ENCODE results near the gene SDK2. TPM values are rescaled to one million over a fixed set of nuclear protein-coding genes. Genes with fewer than 3 reads are reported as not detected.
"Not testable (repeated sequence)": the region's sequence is repeated elsewhere in the genome, so short reads cannot be mapped to it uniquely, and the experiment has no call there.

SDK2 gene
- total RNA-seq, 4 donors from 2014 or later = 1.5 to 7.0 (median 3.7) TPM

DNA sequence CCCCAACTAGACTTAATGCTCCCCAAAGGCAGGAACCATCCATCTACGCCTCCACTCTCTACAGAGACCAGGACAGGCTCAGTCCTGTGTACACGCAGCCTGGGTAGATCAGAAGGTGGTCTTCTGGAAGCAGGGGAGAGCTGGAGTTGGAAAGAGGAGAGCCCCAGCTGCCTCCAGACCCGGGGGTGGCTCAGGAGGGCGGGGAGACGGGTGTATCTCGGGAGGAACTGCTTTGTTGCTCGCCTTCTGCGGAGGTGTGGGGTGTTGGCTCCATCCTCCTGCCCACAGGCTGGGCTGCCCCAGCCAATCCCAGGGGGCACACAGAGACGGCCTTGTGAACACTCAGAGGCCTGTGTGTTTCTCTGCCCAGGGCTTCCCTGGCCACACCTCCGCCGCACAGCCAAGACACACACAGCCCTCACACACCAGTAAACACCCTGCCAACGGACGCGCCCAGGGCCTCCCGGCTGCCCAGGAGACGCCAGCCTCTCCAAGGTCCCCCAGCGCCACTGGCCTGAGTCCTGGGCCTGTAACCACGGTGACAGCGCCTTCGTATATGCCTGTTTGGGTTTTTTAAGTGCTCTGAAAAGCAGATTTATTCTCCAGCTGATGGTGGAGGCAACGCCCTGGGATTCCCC, 189.1 kb downstream of the SDK2 start:
- WGBS, 2 donors = 49 to 57% methylated on average over 11 to 17 of the region's 21 CpGs
- no peak overlapping the region for H3K4me3 ChIP-seq (replicated peaks in 1 of 3)
- H3K27ac ChIP-seq = no peak overlapping the region
- no peaks in the 10 kb centered on the region for H3K4me1 ChIP-seq
- TF ChIP-seq, protein P1, sequence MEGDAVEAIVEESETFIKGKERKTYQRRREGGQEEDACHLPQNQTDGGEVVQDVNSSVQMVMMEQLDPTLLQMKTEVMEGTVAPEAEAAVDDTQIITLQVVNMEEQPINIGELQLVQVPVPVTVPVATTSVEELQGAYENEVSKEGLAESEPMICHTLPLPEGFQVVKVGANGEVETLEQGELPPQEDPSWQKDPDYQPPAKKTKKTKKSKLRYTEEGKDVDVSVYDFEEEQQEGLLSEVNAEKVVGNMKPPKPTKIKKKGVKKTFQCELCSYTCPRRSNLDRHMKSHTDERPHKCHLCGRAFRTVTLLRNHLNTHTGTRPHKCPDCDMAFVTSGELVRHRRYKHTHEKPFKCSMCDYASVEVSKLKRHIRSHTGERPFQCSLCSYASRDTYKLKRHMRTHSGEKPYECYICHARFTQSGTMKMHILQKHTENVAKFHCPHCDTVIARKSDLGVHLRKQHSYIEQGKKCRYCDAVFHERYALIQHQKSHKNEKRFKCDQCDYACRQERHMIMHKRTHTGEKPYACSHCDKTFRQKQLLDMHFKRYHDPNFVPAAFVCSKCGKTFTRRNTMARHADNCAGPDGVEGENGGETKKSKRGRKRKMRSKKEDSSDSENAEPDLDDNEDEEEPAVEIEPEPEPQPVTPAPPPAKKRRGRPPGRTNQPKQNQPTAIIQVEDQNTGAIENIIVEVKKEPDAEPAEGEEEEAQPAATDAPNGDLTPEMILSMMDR (IDR thresholded peaks at IDR 0.05) = no peak
- TF ChIP-seq POLR2A (IDR thresholded peaks at IDR 0.05) = no peak
- intact Hi-C loops (cut with DNase I) = no loop called here
- no peaks in the 10 kb centered on the region for H3K9me3 ChIP-seq
- H3K36me3 ChIP-seq = no peaks in the 10 kb centered on the region
- peak; percentile 32 to 57 for DNase-seq
- H3K27me3 ChIP-seq = no peaks in the 10 kb centered on the region

DNA sequence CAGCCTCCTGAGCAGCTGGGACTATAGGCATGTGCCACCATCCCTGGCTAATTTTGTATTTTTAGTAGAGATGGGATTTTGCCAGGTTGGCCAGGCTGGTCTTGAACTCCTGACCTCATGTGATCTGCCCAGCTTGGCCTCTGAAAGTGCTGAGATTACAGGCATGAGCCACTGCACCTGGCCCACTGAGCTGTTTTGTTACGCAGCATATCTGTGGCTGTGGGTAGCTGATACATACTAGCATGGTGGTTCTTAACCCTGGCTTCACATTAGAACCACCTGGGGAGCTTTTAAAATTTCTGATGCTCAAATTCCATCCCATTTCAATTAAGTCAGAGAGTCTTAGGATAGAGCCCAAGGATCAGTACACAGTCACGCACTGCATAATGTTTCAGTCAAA, 190.8 kb downstream of the SDK2 start:
- H3K27me3 ChIP-seq; DNase-seq; H3K27ac ChIP-seq; H3K4me1 ChIP-seq; intact Hi-C loops (cut with DNase I); H3K9me3 ChIP-seq; H3K4me3 ChIP-seq (replicated peaks in 1 of 3); H3K36me3 ChIP-seq: not testable (repeated sequence)
- WGBS, 2 donors = 95 to 99% methylated on average over 2 of the region's 2 CpGs

DNA sequence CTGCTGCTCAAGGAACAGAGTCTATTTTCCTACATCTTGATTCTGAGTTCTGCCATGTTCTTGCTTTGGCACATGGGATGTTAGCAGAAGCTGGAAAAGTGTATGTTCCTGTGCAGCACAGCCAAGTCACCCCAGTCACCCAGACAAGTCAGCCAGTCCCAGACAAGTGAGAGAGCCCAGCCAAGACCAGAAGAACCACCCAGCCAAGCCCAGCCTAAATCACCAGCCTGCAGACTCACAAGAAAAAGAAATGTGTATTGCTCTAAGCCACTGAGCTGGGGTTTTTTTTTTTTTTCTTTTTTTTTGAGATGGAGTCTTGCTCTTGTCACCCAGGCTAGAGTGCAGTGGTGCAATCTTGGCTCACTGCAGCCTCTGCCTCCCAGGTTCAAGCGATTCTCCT, 191.2 kb downstream of the SDK2 start:
- DNase-seq = no peak
- Histone ChIP-seq H3K36me3 (no peaks in the 10 kb centered on the region), H3K27me3 (no peaks in the 10 kb centered on the region), H3K4me3 (replicated peaks in 1 of 3) (no peak overlapping the region), H3K9me3 (no peaks in the 10 kb centered on the region), H3K27ac (no peak overlapping the region), H3K4me1 (no peaks in the 10 kb centered on the region)
- WGBS, 2 donors = 95 to 100% methylated on average over 1 of the region's 1 CpG
- intact Hi-C loops (cut with DNase I) = no loop called here
- TF ChIP-seq POLR2A (IDR thresholded peaks at IDR 0.05) = no peak
- TF ChIP-seq, protein P1 (IDR thresholded peaks at IDR 0.05) = no peak

DNA sequence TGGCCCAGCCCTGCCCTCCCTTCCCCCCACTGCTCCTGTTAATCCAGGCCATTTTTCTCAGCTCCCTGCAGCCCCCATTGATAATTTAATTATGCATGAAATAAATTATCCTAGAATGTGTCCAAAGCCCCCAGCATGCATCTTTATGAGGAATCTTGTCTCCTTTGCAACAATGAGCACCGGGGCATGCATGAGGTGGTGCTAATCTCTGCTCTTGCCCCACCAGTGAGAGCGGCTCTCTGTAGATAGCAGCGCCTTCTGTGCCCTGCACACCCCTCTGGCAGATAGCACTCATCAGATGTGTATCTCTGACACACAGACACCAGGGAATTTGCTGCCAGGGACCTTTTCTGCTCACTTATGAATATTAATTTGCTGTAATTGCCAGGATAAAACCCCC, 192.2 kb downstream of the SDK2 start:
- no peak overlapping the region for H3K4me3 ChIP-seq (replicated peaks in 1 of 3)
- H3K9me3 ChIP-seq = no peaks in the 10 kb centered on the region
- no peaks in the 10 kb centered on the region for H3K4me1 ChIP-seq
- no peaks in the 10 kb centered on the region for H3K36me3 ChIP-seq
- 86% methylated on average over 3 of the region's 3 CpGs for WGBS, 2 donors
- intact Hi-C loops (cut with DNase I) = no loop called here
- no peak for DNase-seq
- no peak overlapping the region for H3K27ac ChIP-seq
- TF ChIP-seq POLR2A (IDR thresholded peaks at IDR 0.05) = no peak
- TF ChIP-seq, protein P1 (IDR thresholded peaks at IDR 0.05) = no peak
- no peaks in the 10 kb centered on the region for H3K27me3 ChIP-seq

DNA sequence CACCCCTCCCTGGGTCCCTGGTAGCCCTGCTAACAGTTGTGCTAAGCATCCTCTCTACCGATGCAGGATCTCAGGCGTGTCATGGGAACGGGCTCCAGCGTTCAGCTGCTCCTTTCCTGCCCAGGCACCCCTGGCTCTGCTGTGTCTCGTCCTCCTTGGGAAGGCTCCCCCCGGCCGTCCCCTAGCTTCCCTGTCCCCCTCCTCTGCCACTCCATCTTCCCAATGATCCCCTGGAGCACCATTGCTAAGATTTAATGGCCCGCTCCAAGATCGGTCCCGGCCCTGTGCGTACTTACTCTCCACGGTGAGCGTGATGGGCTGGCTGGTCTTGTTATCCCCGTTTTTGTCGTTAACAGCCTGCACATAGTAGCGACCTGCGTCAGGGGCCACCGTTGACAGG, 196.9 kb downstream of the SDK2 start:
- no peak for DNase-seq
- no peak overlapping the region for H3K4me3 ChIP-seq (replicated peaks in 1 of 3)
- intact Hi-C loops (cut with DNase I) = no loop called here
- 79 to 85% methylated on average over 18 of the region's 18 CpGs for WGBS, 2 donors
- no peaks in the 10 kb centered on the region for H3K9me3 ChIP-seq
- no peaks in the 10 kb centered on the region for H3K4me1 ChIP-seq
- no peak overlapping the region for H3K27ac ChIP-seq
- H3K27me3 ChIP-seq = no peaks in the 10 kb centered on the region
- TF ChIP-seq POLR2A (IDR thresholded peaks at IDR 0.05) = no peak
- TF ChIP-seq, protein P1 (IDR thresholded peaks at IDR 0.05) = no peak
- no peaks in the 10 kb centered on the region for H3K36me3 ChIP-seq

Data from thyroid gland (tissue), 4 donors.